Measurements from ENCODE around the gene C1QTNF12.
"Not testable (repeated sequence)": the region's sequence is repeated elsewhere in the genome, so short reads cannot be mapped to it uniquely, and the experiment has no call there.

DNA sequence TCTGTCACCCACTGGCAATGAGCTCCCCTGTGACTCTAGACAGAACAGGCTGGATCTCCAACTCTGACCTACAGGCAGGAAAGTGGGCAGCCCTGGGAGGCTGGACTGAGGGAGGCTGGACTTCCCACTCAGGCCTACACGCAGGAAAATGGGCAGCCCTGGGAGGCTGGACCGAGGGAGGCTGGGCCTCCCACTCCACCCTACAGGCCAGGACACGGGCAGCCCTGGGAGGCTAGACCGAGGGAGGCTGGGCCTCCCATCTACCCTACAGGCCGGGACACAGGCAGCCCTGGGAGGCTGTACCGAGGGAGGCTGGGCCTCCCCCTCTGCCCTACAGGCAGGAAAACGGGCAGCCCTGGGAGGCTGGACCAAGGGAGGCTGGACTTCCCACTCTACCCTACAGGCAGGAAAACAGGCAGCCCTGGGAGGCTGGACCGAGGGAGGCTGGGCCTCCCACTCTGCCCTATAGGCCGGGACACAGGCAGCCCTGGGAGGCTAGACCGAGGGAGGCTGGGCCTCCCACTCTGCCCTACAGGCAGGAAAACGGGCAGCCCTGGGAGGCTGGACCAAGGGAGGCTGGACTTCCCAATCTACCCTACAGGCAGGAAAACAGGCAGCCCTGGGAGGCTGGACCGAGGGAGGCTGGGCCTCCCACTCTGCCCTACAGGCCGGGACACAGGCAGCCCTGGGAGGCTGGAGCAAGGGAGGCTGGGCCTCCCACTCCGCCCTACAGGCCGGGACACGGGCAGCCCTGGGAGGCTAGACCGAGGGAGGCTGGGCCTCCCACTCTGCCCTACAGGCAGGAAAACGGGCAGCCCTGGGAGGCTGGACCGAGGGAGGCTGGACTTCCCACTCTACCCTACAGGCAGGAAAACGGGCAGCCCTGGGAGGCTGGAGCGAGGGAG, 1.7 kb upstream of the C1QTNF12 start:
- TF ChIP-seq, protein P1, sequence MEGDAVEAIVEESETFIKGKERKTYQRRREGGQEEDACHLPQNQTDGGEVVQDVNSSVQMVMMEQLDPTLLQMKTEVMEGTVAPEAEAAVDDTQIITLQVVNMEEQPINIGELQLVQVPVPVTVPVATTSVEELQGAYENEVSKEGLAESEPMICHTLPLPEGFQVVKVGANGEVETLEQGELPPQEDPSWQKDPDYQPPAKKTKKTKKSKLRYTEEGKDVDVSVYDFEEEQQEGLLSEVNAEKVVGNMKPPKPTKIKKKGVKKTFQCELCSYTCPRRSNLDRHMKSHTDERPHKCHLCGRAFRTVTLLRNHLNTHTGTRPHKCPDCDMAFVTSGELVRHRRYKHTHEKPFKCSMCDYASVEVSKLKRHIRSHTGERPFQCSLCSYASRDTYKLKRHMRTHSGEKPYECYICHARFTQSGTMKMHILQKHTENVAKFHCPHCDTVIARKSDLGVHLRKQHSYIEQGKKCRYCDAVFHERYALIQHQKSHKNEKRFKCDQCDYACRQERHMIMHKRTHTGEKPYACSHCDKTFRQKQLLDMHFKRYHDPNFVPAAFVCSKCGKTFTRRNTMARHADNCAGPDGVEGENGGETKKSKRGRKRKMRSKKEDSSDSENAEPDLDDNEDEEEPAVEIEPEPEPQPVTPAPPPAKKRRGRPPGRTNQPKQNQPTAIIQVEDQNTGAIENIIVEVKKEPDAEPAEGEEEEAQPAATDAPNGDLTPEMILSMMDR (IDR thresholded peaks at IDR 0.05) = not testable (repeated sequence)
- TF ChIP-seq POLR2A, EP300, POLR2AphosphoS5 (IDR thresholded peaks at IDR 0.05): not testable (repeated sequence)

Data from suprapubic skin (tissue), 4 donors.